ENCODE data around the gene CD300H. TPM values are rescaled to one million over a fixed set of nuclear protein-coding genes. Genes with fewer than 3 reads are reported as not detected.
"Not testable (repeated sequence)": the region's sequence is repeated elsewhere in the genome, so short reads cannot be mapped to it uniquely, and the experiment has no call there.

The CD300H gene
- total RNA-seq, 1 donor from 2014 or later = not detected

DNA sequence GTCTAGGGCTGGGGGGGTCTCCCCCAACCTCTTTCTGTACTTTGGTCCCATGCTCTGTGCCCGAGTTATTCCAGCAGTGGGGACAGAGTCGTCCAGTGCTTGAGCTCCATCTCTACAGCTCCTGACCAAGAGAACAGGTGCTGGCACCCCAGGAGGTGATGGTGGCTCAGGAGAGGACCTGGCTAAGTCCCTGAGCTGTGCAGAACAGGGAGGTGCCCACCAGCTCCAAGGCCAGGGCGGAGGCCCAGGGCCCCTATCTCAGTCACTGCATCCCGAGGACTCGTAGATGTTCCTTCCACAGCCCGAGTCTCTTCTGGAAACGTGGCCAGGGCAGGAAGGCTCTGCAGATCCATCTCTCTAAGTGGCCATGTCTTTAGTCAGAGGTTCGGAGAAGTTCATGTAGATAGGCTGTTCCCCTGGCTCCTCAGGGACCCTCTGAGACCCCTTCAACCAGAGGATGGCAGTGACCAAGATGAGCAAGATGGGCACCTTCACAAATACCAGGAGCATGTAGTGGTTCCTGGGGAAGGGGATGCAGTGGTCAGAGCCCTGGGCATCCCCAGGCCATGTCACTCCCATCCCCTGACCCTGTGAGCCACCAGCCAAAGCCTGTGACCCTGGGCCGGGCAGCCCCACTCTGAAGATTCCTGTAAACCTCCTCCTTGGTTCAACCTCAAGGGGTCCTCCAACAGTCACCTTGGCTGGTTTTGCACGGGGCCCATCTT lies 44.8 kb downstream of the CD300H start:
- TF ChIP-seq, protein P1, sequence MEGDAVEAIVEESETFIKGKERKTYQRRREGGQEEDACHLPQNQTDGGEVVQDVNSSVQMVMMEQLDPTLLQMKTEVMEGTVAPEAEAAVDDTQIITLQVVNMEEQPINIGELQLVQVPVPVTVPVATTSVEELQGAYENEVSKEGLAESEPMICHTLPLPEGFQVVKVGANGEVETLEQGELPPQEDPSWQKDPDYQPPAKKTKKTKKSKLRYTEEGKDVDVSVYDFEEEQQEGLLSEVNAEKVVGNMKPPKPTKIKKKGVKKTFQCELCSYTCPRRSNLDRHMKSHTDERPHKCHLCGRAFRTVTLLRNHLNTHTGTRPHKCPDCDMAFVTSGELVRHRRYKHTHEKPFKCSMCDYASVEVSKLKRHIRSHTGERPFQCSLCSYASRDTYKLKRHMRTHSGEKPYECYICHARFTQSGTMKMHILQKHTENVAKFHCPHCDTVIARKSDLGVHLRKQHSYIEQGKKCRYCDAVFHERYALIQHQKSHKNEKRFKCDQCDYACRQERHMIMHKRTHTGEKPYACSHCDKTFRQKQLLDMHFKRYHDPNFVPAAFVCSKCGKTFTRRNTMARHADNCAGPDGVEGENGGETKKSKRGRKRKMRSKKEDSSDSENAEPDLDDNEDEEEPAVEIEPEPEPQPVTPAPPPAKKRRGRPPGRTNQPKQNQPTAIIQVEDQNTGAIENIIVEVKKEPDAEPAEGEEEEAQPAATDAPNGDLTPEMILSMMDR (IDR thresholded peaks at IDR 0.05; ENCODE audit: insufficient read depth, low read length, severe bottlenecking) = no peak
- no peak for DNase-seq (ENCODE audit: low read depth)
- Histone ChIP-seq H3K27me3 (ENCODE audit: control insufficient read depth, insufficient read depth, low read length) (no peaks in the 10 kb centered on the region), H3K4me3 (ENCODE audit: low read depth, low read length) (no peak overlapping the region), H3K36me3 (ENCODE audit: control insufficient read depth, insufficient read depth, low read length) (no peaks in the 10 kb centered on the region)
- no peak for FAIRE-seq

GRCh38 chr17:74521701-74522201 lies 45.6 kb downstream of the CD300H start:
- FAIRE-seq (no peak), DNase-seq (ENCODE audit: low read depth) (no peak)
- H3K36me3 ChIP-seq (ENCODE audit: control insufficient read depth, insufficient read depth, low read length) = no peaks in the 10 kb centered on the region
- TF ChIP-seq, protein P1 (IDR thresholded peaks at IDR 0.05; ENCODE audit: insufficient read depth, low read length, severe bottlenecking) = no peak
- no peaks in the 10 kb centered on the region for H3K27me3 ChIP-seq (ENCODE audit: control insufficient read depth, insufficient read depth, low read length)
- H3K4me3 ChIP-seq (ENCODE audit: low read depth, low read length) = no peak overlapping the region

DNA sequence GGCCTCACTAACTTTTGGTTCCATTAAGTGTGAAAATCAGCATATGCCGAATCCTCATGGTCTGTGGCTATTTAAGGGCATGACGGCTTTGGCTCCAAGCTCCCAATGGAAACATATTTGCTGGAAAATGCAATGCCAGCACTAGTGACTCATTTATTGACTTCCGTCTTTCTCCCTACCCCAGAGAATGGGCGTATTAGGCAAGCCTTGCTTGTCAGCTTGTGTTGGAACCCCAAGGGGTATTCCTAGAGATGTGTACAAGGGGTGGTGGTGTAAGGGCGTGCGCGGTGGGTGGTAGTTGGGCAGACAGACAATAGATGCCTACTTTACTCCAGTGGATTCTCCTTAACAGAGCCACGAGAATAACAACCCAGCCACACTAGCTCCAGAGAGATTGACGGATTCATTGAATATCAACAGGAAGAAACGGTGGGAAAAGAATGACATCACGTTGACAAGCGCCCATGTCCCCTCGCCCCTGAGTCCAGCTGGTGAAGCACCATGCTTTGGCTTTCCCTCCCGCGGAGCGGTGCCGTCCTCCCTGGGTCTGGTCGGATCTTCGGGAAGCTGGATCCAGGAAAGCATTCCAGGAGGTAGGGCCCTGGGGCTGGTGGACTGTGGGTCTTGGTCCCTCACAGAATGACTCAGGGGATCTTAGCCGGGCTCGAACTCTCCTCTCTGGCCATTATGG lies 46.4 kb downstream of the CD300H start:
- Histone ChIP-seq H3K4me3 (ENCODE audit: low read depth, low read length) (no peak overlapping the region), H3K27me3 (ENCODE audit: control insufficient read depth, insufficient read depth, low read length) (no peaks in the 10 kb centered on the region), H3K36me3 (ENCODE audit: control insufficient read depth, insufficient read depth, low read length) (no peaks in the 10 kb centered on the region)
- DNase-seq (ENCODE audit: low read depth) = no peak
- TF ChIP-seq, protein P1 (IDR thresholded peaks at IDR 0.05; ENCODE audit: insufficient read depth, low read length, severe bottlenecking) = no peak
- FAIRE-seq = no peak

- Histone ChIP-seq H3K27me3 (ENCODE audit: control insufficient read depth, insufficient read depth, low read length) (no peaks in the 10 kb centered on the region), H3K4me3 (ENCODE audit: low read depth, low read length) (no peak overlapping the region), H3K36me3 (ENCODE audit: control insufficient read depth, insufficient read depth, low read length) (no peaks in the 10 kb centered on the region)
- DNase-seq (ENCODE audit: low read depth) (no peak), FAIRE-seq (no peak)
- TF ChIP-seq, protein P1 (IDR thresholded peaks at IDR 0.05; ENCODE audit: insufficient read depth, low read length, severe bottlenecking) = no peak
Measured at GRCh38 chr17:74520016-74520434, 47.3 kb downstream of the CD300H start.

- H3K4me3 ChIP-seq (ENCODE audit: low read depth, low read length); H3K27me3 ChIP-seq (ENCODE audit: control insufficient read depth, insufficient read depth, low read length); H3K36me3 ChIP-seq (ENCODE audit: control insufficient read depth, insufficient read depth, low read length); FAIRE-seq; DNase-seq (ENCODE audit: low read depth): not testable (repeated sequence)
Measured at GRCh38 chr17:74518413-74518981, 48.8 kb downstream of the CD300H start.
